Thyroid gland (tissue), 4 donors: Measurements from ENCODE around the gene KDELR3.

Source experiments
- CTCF ChIP-seq, 6 experiments: fragments of 200-600 bp in 3 of 6; fragments of 450-650 bp in 3 of 6; sonication (generic) in 3 of 6; IDR thresholded peaks; one replicate each; pipeline ENCODE4 v1.5.1; 2016 to 2019; ENCODE audit warnings: antibody characterized with exemption in 6 of 6, mild to moderate bottlenecking in 2 of 6, inconsistent platforms in 1 of 6, moderate library complexity in 1 of 6
- POLR2A ChIP-seq, 2 donors: fragments of 450-650 bp; IDR thresholded peaks; one replicate each; pipeline ENCODE4 v1.6.1; 2017; ENCODE audit warnings: antibody characterized with exemption in 2 of 2, mild to moderate bottlenecking in 2 of 2, moderate library complexity in 1 of 2

GRCh38 chr22:38531251-38531938 lies 63.5 kb downstream of the KDELR3 start:
- TF ChIP-seq POLR2A (IDR thresholded peaks at IDR 0.05) = no peak
- TF ChIP-seq CTCF (IDR thresholded peaks at IDR 0.05) = no peak
